Lower leg skin (tissue), 4 donors: ENCODE measurements around the gene SKOR1. TPM values are rescaled to one million over a fixed set of nuclear protein-coding genes. Genes with fewer than 3 reads are reported as not detected.

ENCODE experiments used
- DNase-seq, 2 donors: peaks; one replicate each; pipeline ENCODE4 v3.0.0-alpha.2; 2019; ENCODE audit warnings: low spot score in 2 of 2
- H3K4me3 ChIP-seq: fragments of 200-600 bp; sonication (generic); 2 replicates; pipeline ENCODE4 v1.5.1; 2017; ENCODE audit warnings: mild to moderate bottlenecking, low read depth; ENCODE audit not compliant: poor library complexity, severe bottlenecking
- CTCF ChIP-seq, 3 donors: fragments of 450-650 bp; IDR thresholded peaks; one replicate each; pipeline ENCODE4 v1.5.1; 2016; ENCODE audit warnings: antibody characterized with exemption in 3 of 3, mild to moderate bottlenecking in 3 of 3, moderate library complexity in 2 of 3
- POLR2A ChIP-seq, 2 donors: fragments of 450-650 bp; IDR thresholded peaks; one replicate each; pipeline ENCODE4 v1.6.1; 2016 to 2017; ENCODE audit warnings: antibody characterized with exemption in 2 of 2, mild to moderate bottlenecking in 1 of 2, moderate library complexity in 1 of 2
- WGBS, 2 donors: methylation state at CpG; one replicate each; pipeline ENCODE4 v1.1.5; 2018; 5-methylcytosine and 5-hydroxymethylcytosine counted together
- intact Hi-C: fragments of 100-400 bp; cut with DNase I; formaldehyde crosslinking; loops from one replicate; pipeline ENCODE4 v1.15.0; 2023; ENCODE audit warnings: low total_unique reads
- total RNA-seq, 4 donors: library from RNA; depleted of rRNA; stranded (reverse); fragments of >200 nt; gene quantifications; one replicate each; pipeline ENCODE4 v1.1.0, GENCODE V29; 2016

SKOR1 gene
- total RNA-seq, 4 donors from 2014 or later = 1.2 to 2.2 (median 1.5) TPM; not detected in 1

DNA sequence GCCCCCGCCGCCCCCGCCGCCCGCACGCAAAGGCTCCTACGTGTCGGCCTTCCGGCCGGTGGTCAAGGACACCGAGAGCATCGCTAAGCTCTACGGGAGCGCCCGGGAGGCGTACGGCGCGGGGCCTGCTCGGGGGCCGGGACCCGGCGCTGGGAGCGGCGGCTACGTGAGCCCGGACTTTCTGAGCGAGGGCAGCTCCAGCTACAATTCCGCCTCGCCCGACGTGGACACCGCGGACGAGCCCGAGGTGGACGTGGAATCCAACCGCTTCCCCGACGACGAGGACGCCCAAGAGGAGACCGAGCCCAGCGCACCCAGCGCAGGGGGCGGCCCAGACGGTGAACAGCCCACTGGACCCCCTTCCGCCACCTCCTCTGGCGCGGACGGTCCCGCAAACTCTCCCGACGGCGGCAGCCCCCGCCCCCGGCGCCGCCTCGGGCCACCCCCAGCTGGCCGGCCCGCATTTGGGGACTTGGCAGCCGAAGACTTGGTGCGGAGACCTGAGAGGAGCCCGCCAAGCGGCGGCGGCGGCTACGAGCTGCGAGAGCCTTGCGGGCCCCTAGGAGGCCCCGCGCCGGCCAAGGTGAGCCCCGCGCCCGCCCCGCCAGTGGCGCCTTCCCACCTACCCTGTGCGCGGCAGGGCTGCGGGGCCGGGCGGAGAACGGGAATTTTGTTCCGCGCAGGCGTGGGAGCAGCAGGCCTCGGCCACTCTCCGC is 2.4 kb downstream of the SKOR1 start:
- intact Hi-C loops = loop anchor here (10.0 kb wide), 1 partner anchor 883 kb away; no protein-coding TSS in a partner anchor
- H3K4me3 ChIP-seq = no peak overlapping the region
- 4 to 6% methylated on average over 5 to 75 of the region's 91 CpGs for whole genome bisulfite sequencing, 2 donors
- no peak for DNase-seq
- TF ChIP-seq CTCF (IDR thresholded peaks at IDR 0.05) = no peak
- no peak for TF ChIP-seq POLR2A (IDR thresholded peaks at IDR 0.05)

- no peak for DNase-seq
- H3K4me3 ChIP-seq = no peak overlapping the region
- 3% methylated on average over 40 of the region's 40 CpGs for WGBS, 2 donors
- TF ChIP-seq CTCF (IDR thresholded peaks at IDR 0.05) (no peak), POLR2A (IDR thresholded peaks at IDR 0.05) (no peak)
- intact Hi-C loops = loop anchor here (10.0 kb wide), 1 partner anchor 884 kb away; no protein-coding TSS in a partner anchor
Observed at GRCh38 chr15:67828278-67828968, 3.1 kb downstream of the SKOR1 start.

GRCh38 chr15:67828969-67829646 is 3.8 kb downstream of the SKOR1 start:
- intact Hi-C loops = loop anchor here (10.0 kb wide), 1 partner anchor 884 kb away; no protein-coding TSS in a partner anchor
- WGBS, 2 donors = 5 to 7% methylated on average over 46 to 53 of the region's 54 CpGs
- no peak overlapping the region for H3K4me3 ChIP-seq
- no peak for DNase-seq
- no peak for TF ChIP-seq CTCF (IDR thresholded peaks at IDR 0.05)
- TF ChIP-seq POLR2A (IDR thresholded peaks at IDR 0.05) = no peak

DNA sequence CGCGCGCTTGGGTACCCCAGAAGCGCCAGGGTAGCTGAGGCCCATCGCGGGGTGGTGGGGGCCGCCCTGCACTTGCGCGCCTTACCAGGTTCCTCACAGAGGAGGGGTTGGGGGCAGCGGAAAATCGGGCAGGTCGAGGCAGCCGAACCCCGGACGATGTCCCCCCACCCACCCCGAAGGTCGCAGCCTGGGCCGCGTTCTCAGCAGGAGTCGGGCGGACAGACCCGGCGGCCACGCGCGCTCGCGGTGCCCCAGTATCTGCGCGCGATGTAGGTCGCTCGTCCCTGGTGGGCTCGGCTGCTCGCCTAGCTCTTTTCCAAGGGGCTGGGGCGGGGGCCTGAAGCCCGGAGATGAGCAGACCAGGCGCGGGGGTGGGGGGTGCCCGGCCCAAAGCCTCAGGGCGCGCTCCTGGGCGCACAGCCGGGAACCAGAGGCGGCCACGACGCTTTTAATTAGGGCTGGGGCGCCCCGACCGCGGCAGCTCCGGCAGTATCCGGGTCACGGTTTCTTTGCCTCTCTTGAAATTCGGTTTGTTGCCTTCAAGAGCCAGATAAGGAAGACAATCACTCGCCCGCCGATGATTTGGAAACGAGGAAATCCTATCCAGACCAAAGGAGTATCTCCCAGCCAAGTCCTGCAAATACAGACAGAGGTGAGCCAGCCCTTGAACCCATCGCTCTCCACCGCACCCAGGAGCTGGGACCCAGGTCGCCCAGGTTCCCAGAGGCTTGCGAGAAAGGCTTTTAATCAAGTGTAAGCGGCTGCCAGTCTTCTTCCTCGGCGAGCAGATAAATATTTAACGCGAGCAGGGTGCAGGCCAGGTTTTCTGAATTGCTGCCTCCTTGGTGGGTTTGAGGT is 4.6 kb downstream of the SKOR1 start:
- intact Hi-C loops = loop anchor here (5.0 to 10.0 kb wide), 2 partner anchors 373 to 885 kb away; no protein-coding TSS in a partner anchor
- H3K4me3 ChIP-seq = no peak overlapping the region
- WGBS, 2 donors = 23 to 25% methylated on average over 48 to 52 of the region's 68 CpGs
- TF ChIP-seq CTCF (IDR thresholded peaks at IDR 0.05) (no peak), POLR2A (IDR thresholded peaks at IDR 0.05) (no peak)
- no peak for DNase-seq

GRCh38 chr15:67831363-67831762 is 6.1 kb downstream of the SKOR1 start:
- TF ChIP-seq POLR2A (IDR thresholded peaks at IDR 0.05) (no peak), CTCF (IDR thresholded peaks at IDR 0.05) (no peak)
- H3K4me3 ChIP-seq = no peak overlapping the region
- intact Hi-C loops = loop anchor here (5.0 kb wide), 1 partner anchor 374 kb away; no protein-coding TSS in a partner anchor
- no peak for DNase-seq
